ENCODE data around the gene TSACC.
A peak's percentile ranks its signal among the peaks of the same experiment; 100 is the strongest.
"Not testable (repeated sequence)": the region's sequence is repeated elsewhere in the genome, so short reads cannot be mapped to it uniquely, and the experiment has no call there.

The TSACC gene

GRCh38 chr1:156319664-156320063, 18.7 kb upstream of the TSACC start:
- no peak overlapping the region for H3K9ac ChIP-seq (ENCODE audit: low read depth, low read length, poor library complexity)
- no peak overlapping the region for H3K14ac ChIP-seq (ENCODE audit: low read length)
- no CpG with 5 or more reads among the region's 1 CpG for WGBS, 2 donors (ENCODE audit: extremely low coverage in 2 of 2, insufficient read length in 2 of 2, insufficient replicate concordance in 1 of 2)
- peaks cover 50 to 91% of the 10 kb centered on the region in 2 donors for H3K36me3 ChIP-seq (replicated peaks in 1 of 2; ENCODE audit: control insufficient read depth in 2 of 2, insufficient read depth in 2 of 2, low read length in 2 of 2)
- no peak overlapping the region for H3K4ac ChIP-seq (ENCODE audit: low read length)
- no peak overlapping the region for H4K8ac ChIP-seq (ENCODE audit: low read depth, low read length)
- DNase-seq (ENCODE audit: low spot score), result no peak
- no peak overlapping the region for H3K4me2 ChIP-seq (ENCODE audit: insufficient read depth, low read length, poor library complexity, severe bottlenecking)
- no peak overlapping the region for H3K23ac ChIP-seq (ENCODE audit: low read depth, low read length, poor library complexity)
- H2AK5ac ChIP-seq (ENCODE audit: low read depth, low read length), result no peak overlapping the region
- H3K18ac ChIP-seq (ENCODE audit: low read length), result no peak overlapping the region
- no peak overlapping the region for H3K27ac ChIP-seq (replicated peaks; ENCODE audit: low read length)
- H2BK12ac ChIP-seq (ENCODE audit: low read length), result no peak overlapping the region
- H3K79me1 ChIP-seq (ENCODE audit: low read depth, low read length), result no peaks in the 10 kb centered on the region
- no peak overlapping the region for H2BK5ac ChIP-seq (ENCODE audit: low read length)
- H3K4me3 ChIP-seq (ENCODE audit: low read length in 2 of 2), result no peak overlapping the region
- no peak overlapping the region for H4K91ac ChIP-seq (ENCODE audit: low read depth, low read length, poor library complexity)
- no peak overlapping the region for H2BK15ac ChIP-seq (ENCODE audit: low read length)
- H2AFZ ChIP-seq (ENCODE audit: low read length), result no peak overlapping the region
- H2BK120ac ChIP-seq (ENCODE audit: low read depth, low read length), result no peak overlapping the region
- H3K27me3 ChIP-seq (ENCODE audit: control insufficient read depth in 3 of 3, insufficient read depth in 3 of 3, low read depth in 1 of 3, low read length in 3 of 3), result no peaks in the 10 kb centered on the region
- no peaks in the 10 kb centered on the region for H3K9me3 ChIP-seq (replicated peaks in 1 of 2; ENCODE audit: control insufficient read depth in 2 of 2, insufficient read depth in 1 of 2, low read depth in 1 of 2, low read length in 2 of 2)
- no peaks in the 10 kb centered on the region for H3K4me1 ChIP-seq (ENCODE audit: control insufficient read depth in 2 of 2, insufficient read depth in 1 of 2, low read depth in 1 of 2, low read length in 2 of 2)

GRCh38 chr1:156320560-156320959, 17.8 kb upstream of the TSACC start:
- Histone ChIP-seq H3K9ac (ENCODE audit: low read depth, low read length, poor library complexity) (no peak overlapping the region), H4K91ac (ENCODE audit: low read depth, low read length, poor library complexity) (no peak overlapping the region), H3K9me3 (replicated peaks in 1 of 2; ENCODE audit: control insufficient read depth in 2 of 2, insufficient read depth in 1 of 2, low read depth in 1 of 2, low read length in 2 of 2) (no peaks in the 10 kb centered on the region), H2BK15ac (ENCODE audit: low read length) (no peak overlapping the region), H3K27ac (replicated peaks; ENCODE audit: low read length) (no peak overlapping the region), H3K18ac (ENCODE audit: low read length) (no peak overlapping the region), H3K23ac (ENCODE audit: low read depth, low read length, poor library complexity) (no peak overlapping the region), H3K4me3 (ENCODE audit: low read length in 2 of 2) (no peak overlapping the region), H3K27me3 (ENCODE audit: control insufficient read depth in 3 of 3, insufficient read depth in 3 of 3, low read depth in 1 of 3, low read length in 3 of 3) (no peaks in the 10 kb centered on the region), H3K4me2 (ENCODE audit: insufficient read depth, low read length, poor library complexity, severe bottlenecking) (no peak overlapping the region), H3K36me3 (replicated peaks in 1 of 2; ENCODE audit: control insufficient read depth in 2 of 2, insufficient read depth in 2 of 2, low read length in 2 of 2) (peaks cover 52 to 91% of the 10 kb centered on the region in 2 donors), H2BK5ac (ENCODE audit: low read length) (no peak overlapping the region), H2BK12ac (ENCODE audit: low read length) (no peak overlapping the region), H3K79me1 (ENCODE audit: low read depth, low read length) (no peaks in the 10 kb centered on the region), H3K4me1 (ENCODE audit: control insufficient read depth in 2 of 2, insufficient read depth in 1 of 2, low read depth in 1 of 2, low read length in 2 of 2) (no peaks in the 10 kb centered on the region), H2BK120ac (ENCODE audit: low read depth, low read length) (no peak overlapping the region), H2AFZ (ENCODE audit: low read length) (no peak overlapping the region), H4K8ac (ENCODE audit: low read depth, low read length) (no peak overlapping the region), H2AK5ac (ENCODE audit: low read depth, low read length) (no peak overlapping the region), H3K4ac (ENCODE audit: low read length) (no peak overlapping the region), H3K14ac (ENCODE audit: low read length) (no peak overlapping the region)
- DNase-seq (ENCODE audit: low spot score), result no peak
- no CpG with 5 or more reads among the region's 3 CpGs for WGBS, 2 donors (ENCODE audit: extremely low coverage in 2 of 2, insufficient read length in 2 of 2, insufficient replicate concordance in 1 of 2)

- WGBS, 2 donors (ENCODE audit: extremely low coverage in 2 of 2, insufficient read length in 2 of 2, insufficient replicate concordance in 1 of 2), result no CpG with 5 or more reads among the region's 9 CpGs
- H2AK5ac ChIP-seq (ENCODE audit: low read depth, low read length); DNase-seq (ENCODE audit: low spot score); H3K79me1 ChIP-seq (ENCODE audit: low read depth, low read length); H2AFZ ChIP-seq (ENCODE audit: low read length); H2BK5ac ChIP-seq (ENCODE audit: low read length); H4K91ac ChIP-seq (ENCODE audit: low read depth, low read length, poor library complexity); H3K27ac ChIP-seq (replicated peaks; ENCODE audit: low read length); H3K4me1 ChIP-seq (ENCODE audit: control insufficient read depth in 2 of 2, insufficient read depth in 1 of 2, low read depth in 1 of 2, low read length in 2 of 2); H3K4me3 ChIP-seq (ENCODE audit: low read length in 2 of 2); H3K4me2 ChIP-seq (ENCODE audit: insufficient read depth, low read length, poor library complexity, severe bottlenecking); H3K27me3 ChIP-seq (ENCODE audit: control insufficient read depth in 3 of 3, insufficient read depth in 3 of 3, low read depth in 1 of 3, low read length in 3 of 3); H4K8ac ChIP-seq (ENCODE audit: low read depth, low read length); H3K14ac ChIP-seq (ENCODE audit: low read length); H3K4ac ChIP-seq (ENCODE audit: low read length); H3K18ac ChIP-seq (ENCODE audit: low read length); H3K9me3 ChIP-seq (replicated peaks in 1 of 2; ENCODE audit: control insufficient read depth in 2 of 2, insufficient read depth in 1 of 2, low read depth in 1 of 2, low read length in 2 of 2); H3K23ac ChIP-seq (ENCODE audit: low read depth, low read length, poor library complexity); H3K9ac ChIP-seq (ENCODE audit: low read depth, low read length, poor library complexity); H2BK12ac ChIP-seq (ENCODE audit: low read length); H2BK15ac ChIP-seq (ENCODE audit: low read length); H2BK120ac ChIP-seq (ENCODE audit: low read depth, low read length): not testable (repeated sequence)
- peaks cover 42 to 80% of the 10 kb centered on the region in 2 donors for H3K36me3 ChIP-seq (replicated peaks in 1 of 2; ENCODE audit: control insufficient read depth in 2 of 2, insufficient read depth in 2 of 2, low read length in 2 of 2)
These were observed 15.1 kb upstream of the TSACC start for GRCh38 chr1:156323179-156323578.

- no peak overlapping the region for H2BK12ac ChIP-seq (ENCODE audit: low read length)
- peaks cover 17 to 57% of the 10 kb centered on the region in 2 donors for H3K36me3 ChIP-seq (replicated peaks in 1 of 2; ENCODE audit: control insufficient read depth in 2 of 2, insufficient read depth in 2 of 2, low read length in 2 of 2)
- no peak overlapping the region for H3K4ac ChIP-seq (ENCODE audit: low read length)
- no peak overlapping the region for H3K27ac ChIP-seq (replicated peaks; ENCODE audit: low read length)
- no peak overlapping the region for H2AK5ac ChIP-seq (ENCODE audit: low read depth, low read length)
- no peak overlapping the region for H4K91ac ChIP-seq (ENCODE audit: low read depth, low read length, poor library complexity)
- no CpG with 5 or more reads among the region's 4 CpGs for WGBS, 2 donors (ENCODE audit: extremely low coverage in 2 of 2, insufficient read length in 2 of 2, insufficient replicate concordance in 1 of 2)
- H3K4me2 ChIP-seq (ENCODE audit: insufficient read depth, low read length, poor library complexity, severe bottlenecking), result no peak overlapping the region
- H4K8ac ChIP-seq (ENCODE audit: low read depth, low read length), result no peak overlapping the region
- no peaks in the 10 kb centered on the region for H3K27me3 ChIP-seq (ENCODE audit: control insufficient read depth in 3 of 3, insufficient read depth in 3 of 3, low read depth in 1 of 3, low read length in 3 of 3)
- no peak overlapping the region for H3K14ac ChIP-seq (ENCODE audit: low read length)
- H3K4me3 ChIP-seq (ENCODE audit: low read length in 2 of 2), result peak overlapping the region in 1 of 2 donors; percentile 57
- H2BK120ac ChIP-seq (ENCODE audit: low read depth, low read length), result no peak overlapping the region
- no peaks in the 10 kb centered on the region for H3K9me3 ChIP-seq (replicated peaks in 1 of 2; ENCODE audit: control insufficient read depth in 2 of 2, insufficient read depth in 1 of 2, low read depth in 1 of 2, low read length in 2 of 2)
- H2BK15ac ChIP-seq (ENCODE audit: low read length), result no peak overlapping the region
- H3K9ac ChIP-seq (ENCODE audit: low read depth, low read length, poor library complexity), result no peak overlapping the region
- no peaks in the 10 kb centered on the region for H3K79me1 ChIP-seq (ENCODE audit: low read depth, low read length)
- DNase-seq (ENCODE audit: low spot score), result no peak
- H3K4me1 ChIP-seq (ENCODE audit: control insufficient read depth in 2 of 2, insufficient read depth in 1 of 2, low read depth in 1 of 2, low read length in 2 of 2), result peaks cover 2 to 5% of the 10 kb centered on the region in 2 donors
- H3K23ac ChIP-seq (ENCODE audit: low read depth, low read length, poor library complexity), result no peak overlapping the region
- no peak overlapping the region for H3K18ac ChIP-seq (ENCODE audit: low read length)
- no peak overlapping the region for H2BK5ac ChIP-seq (ENCODE audit: low read length)
- no peak overlapping the region for H2AFZ ChIP-seq (ENCODE audit: low read length)
These were observed 2.1 kb upstream of the TSACC start for GRCh38 chr1:156336242-156336641.
